A549 (cell line): ENCODE data around the gene TGFBR3L. TPM values are rescaled to one million over a fixed set of nuclear protein-coding genes. Genes with fewer than 3 reads are reported as not detected.
"Not testable (repeated sequence)": the region's sequence is repeated elsewhere in the genome, so short reads cannot be mapped to it uniquely, and the experiment has no call there.

Experiments used
- ATAC-seq, 2 experiments: fragments of 200-7000 bp in 1 of 2; fragments of >200 bp in 1 of 2; cut with Nextera tagmentation in 1 of 2; cut with Tn5 transposase in 1 of 2; 3 replicates each; pipeline versions ENCODE4 v1.8.0 to v1.9.1; 2018 to 2020; ENCODE audit warnings: mild to moderate bottlenecking in 1 of 2, moderate library complexity in 1 of 2
- CTCF ChIA-PET: fragments of 300-600 bp; sonication (Branson Sonifier 250); formaldehyde crosslinking; extraction: SDS; loops from one replicate; lab custom pipeline; 2021; ENCODE audit warnings: antibody characterized with exemption, inconsistent platforms; lab: Yijun Ruan, JAX
- POLR2A ChIA-PET: fragments of 350-600 bp; formaldehyde crosslinking; extraction: SDS; loops from one replicate; lab custom pipeline; 2021; ENCODE audit warnings: antibody characterized with exemption, inconsistent platforms; lab: Yijun Ruan, JAX
- DNase-seq, 2 experiments: peaks; one replicate each; pipeline versions ENCODE4 v3.0.0 to v3.0.0-alpha.2; 2011 to 2016; ENCODE audit warnings: low read depth in 1 of 2, low spot score in 1 of 2
- FAIRE-seq: peaks from 2 replicates; lab custom pipeline; 2011; peaks lifted over from hg19 to GRCh38; lab: Jason Lieb, UNC
- H3K27ac ChIP-seq, 2 experiments: fragments of >200 bp; sonication (Bioruptor Twin); formaldehyde crosslinking; 3 replicates each; pipeline ENCODE4 v1.5.1; 2016 to 2017
- H3K4me1 ChIP-seq: fragments of >200 bp; sonication (Bioruptor Twin); formaldehyde crosslinking; 3 replicates; pipeline ENCODE4 v1.6.1; 2016
- H3K4me2 ChIP-seq: fragments of >200 bp; sonication (Bioruptor Twin); formaldehyde crosslinking; 3 replicates; pipeline ENCODE4 v1.6.1; 2016
- H3K4me3 ChIP-seq: fragments of >200 bp; sonication (Bioruptor Twin); formaldehyde crosslinking; 3 replicates; pipeline ENCODE4 v1.5.1; 2016
- H3K9me3 ChIP-seq: fragments of >200 bp; sonication (Bioruptor Twin); formaldehyde crosslinking; 3 replicates; pipeline ENCODE4 v1.6.1; 2016
- CHD2 ChIP-seq: fragments of 150-350 bp; IDR thresholded peaks from 2 replicates; pipeline ENCODE4 v1.6.1; 2014; ENCODE audit warnings: low read length; ENCODE audit not compliant: partially characterized antibody
- FOSB ChIP-seq: fragments of 250-450 bp; sonication (Bioruptor Pico); IDR thresholded peaks from 2 replicates; pipeline ENCODE4 v1.5.0; 2020; ENCODE audit warnings: mild to moderate bottlenecking, moderate library complexity
- FOXS1 ChIP-seq: fragments of 250-450 bp; sonication (Bioruptor Pico); IDR thresholded peaks from 2 replicates; pipeline ENCODE4 v1.5.0; 2020; ENCODE audit warnings: mild to moderate bottlenecking, moderate library complexity
- GATA3 ChIP-seq: IDR thresholded peaks from 2 replicates; pipeline ENCODE4 v1.6.1; 2012; ENCODE audit warnings: borderline replicate concordance
- HEYL ChIP-seq: fragments of 250-450 bp; sonication (Bioruptor Pico); IDR thresholded peaks from 2 replicates; pipeline ENCODE4 v1.8.0; 2021; ENCODE audit warnings: mild to moderate bottlenecking, moderate library complexity
- JUN ChIP-seq, 2 experiments: fragments of >200 bp; sonication (Bioruptor Twin); formaldehyde crosslinking; IDR thresholded peaks; 2 replicates in 1 of 2; 3 replicates in 1 of 2; pipeline ENCODE4 v1.6.1; 2016 to 2017
- JUNB ChIP-seq: fragments of >200 bp; sonication (Bioruptor Twin); formaldehyde crosslinking; IDR thresholded peaks from 2 replicates; pipeline ENCODE4 v1.6.1; 2016
- KDM1A ChIP-seq: fragments of 200-600 bp; sonication (generic); IDR thresholded peaks from 2 replicates; pipeline ENCODE4 v1.6.1; 2016; ENCODE audit warnings: low read depth, mild to moderate bottlenecking
- NFE2L2 ChIP-seq: fragments of 150-350 bp; conservative IDR thresholded peaks from 2 replicates; pipeline ENCODE4 v1.6.1; 2014; ENCODE audit warnings: low read length
- PHF8 ChIP-seq: fragments of 200-600 bp; sonication (generic); IDR thresholded peaks from 2 replicates; pipeline ENCODE4 v1.6.1; 2016; ENCODE audit warnings: low read depth, mild to moderate bottlenecking, antibody characterized with exemption, moderate library complexity, borderline replicate concordance
- POLR2A ChIP-seq: IDR thresholded peaks from 2 replicates; pipeline ENCODE4 v1.6.1; 2012; ENCODE audit warnings: mild to moderate bottlenecking, low read length
- POLR2AphosphoS2 ChIP-seq: conservative IDR thresholded peaks from 2 replicates; pipeline ENCODE4 v1.6.1; 2012; ENCODE audit warnings: low read length, improper control_type of control experiment, inconsistent platforms
- RFX5 ChIP-seq: fragments of 450-650 bp; IDR thresholded peaks from 2 replicates; pipeline ENCODE4 v1.7.1; 2014; ENCODE audit warnings: antibody characterized with exemption, mild to moderate bottlenecking, moderate library complexity
- RNF2 ChIP-seq: fragments of 200-600 bp; sonication (generic); IDR thresholded peaks from 2 replicates; pipeline ENCODE4 v1.6.1; 2016; ENCODE audit warnings: low read depth, mild to moderate bottlenecking, antibody characterized with exemption, moderate library complexity, borderline replicate concordance
- SMC3 ChIP-seq: fragments of >200 bp; sonication (Bioruptor Twin); formaldehyde crosslinking; IDR thresholded peaks from 3 replicates; pipeline ENCODE4 v1.6.1; 2018; ENCODE audit warnings: inconsistent platforms
- ZNF302 ChIP-seq: fragments of 250-450 bp; sonication (Bioruptor Pico); IDR thresholded peaks from 2 replicates; pipeline ENCODE4 v1.9.0; 2021; ENCODE audit warnings: inconsistent platforms, mild to moderate bottlenecking, moderate library complexity
- WGBS: methylation state at CpG from one replicate; pipeline ENCODE4 v1.1.6; 2017; ENCODE audit errors: missing lambda C conversion rate; 5-methylcytosine and 5-hydroxymethylcytosine counted together
- polyA plus RNA-seq, 4 experiments: library from polyadenylated mRNA; depleted of rRNA in 3 of 4; stranded (reverse); fragments of >200 nt; fragmentation: RNase III in 1 of 4; extraction: RNeasy Plus Mini Kit Qiagen cat#74134 plus additional on column Dnase treatment in 1 of 4; gene quantifications; 2 replicates in 3 of 4; 3 replicates in 1 of 4; pipeline ENCODE4 v1.2.3, GENCODE V29; 2011 to 2017
- TF ChIP-seq, protein P1 (sequence below): fragments of >200 bp; sonication (Bioruptor Twin); formaldehyde crosslinking; IDR thresholded peaks from 3 replicates; pipeline ENCODE4 v1.5.1; 2016
- TF ChIP-seq, protein P2 (sequence below): IDR thresholded peaks from 2 replicates; pipeline ENCODE4 v1.6.1; 2012; ENCODE audit warnings: low read depth, borderline replicate concordance
- TF ChIP-seq, protein P3 (sequence below): IDR thresholded peaks from 2 replicates; pipeline ENCODE4 v1.6.1; 2012
- TF ChIP-seq, protein P4 (sequence below): fragments of >200 bp; sonication (Bioruptor Twin); formaldehyde crosslinking; IDR thresholded peaks from 3 replicates; pipeline ENCODE4 v1.6.1; 2016
- TF ChIP-seq, protein P5 (sequence below): IDR thresholded peaks from 2 replicates; pipeline ENCODE4 v1.6.1; 2012
- TF ChIP-seq, protein P6 (sequence below): fragments of 250-450 bp; sonication (Bioruptor Pico); IDR thresholded peaks from 2 replicates; pipeline ENCODE4 v1.5.0; 2020; ENCODE audit warnings: low read depth, mild to moderate bottlenecking, moderate library complexity

TGFBR3L gene
- polyA plus RNA-seq, 2 of the 4 experiments (the other 2 are of a cell fraction): 0.21 to 1.2 TPM

DNA sequence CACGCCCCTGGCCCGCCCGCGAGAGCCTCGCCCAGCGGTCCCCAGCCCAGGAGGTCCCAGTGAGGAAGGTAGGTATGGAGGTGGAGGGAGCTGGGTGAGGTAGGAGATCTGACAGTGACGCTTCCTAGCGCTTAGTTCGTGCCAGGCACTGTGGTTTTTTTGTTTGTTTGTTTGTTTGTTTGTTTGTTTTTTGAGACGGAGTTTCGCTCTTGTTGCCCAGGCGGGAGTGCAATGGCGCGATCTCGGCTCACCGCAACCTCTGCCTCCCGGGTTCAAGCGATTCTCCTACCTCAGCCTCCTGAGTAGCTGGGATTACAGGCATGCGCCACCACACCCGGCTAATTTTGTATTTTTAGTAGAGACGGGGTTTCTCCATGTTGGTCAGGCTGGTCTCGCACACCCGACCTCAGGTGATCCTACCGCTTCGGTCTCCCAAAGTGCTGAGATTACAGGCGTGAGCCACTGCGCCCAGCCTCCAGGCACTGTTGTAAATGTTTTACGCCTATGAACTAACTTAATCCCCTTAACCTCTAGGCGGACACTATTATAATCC is 3.5 kb downstream of the TGFBR3L start:
- peak; percentile 48; the same call in 1 of the 2 replicates for TF ChIP-seq KDM1A
- 65% methylated on average over 29 of the region's 29 CpGs for WGBS
- DNase-seq, FAIRE-seq, H3K9me3 ChIP-seq, H3K4me3 ChIP-seq, ATAC-seq: not testable (repeated sequence)
- CTCF ChIA-PET: interaction anchor here (0.6 to 2.4 kb wide), 16 partner anchors 9 to 335 kb away, joined by 3 to 14 read pairs (median 4); partner anchors contain the start of gene TIMM44
- Histone ChIP-seq H3K27ac (peak overlapping the region in 1 of 2 experiments; percentile 90; a peak in 4 of 6 replicates), H3K4me2 (peak overlapping the region; percentile 87), H3K4me1 (peaks cover 19% of the 10 kb centered on the region)
- POLR2A ChIA-PET: interaction anchor here (0.9 kb wide), 1 partner anchor 14 kb away, joined by 4 read pairs; the partner anchor contains the start of gene MAP2K7

DNA sequence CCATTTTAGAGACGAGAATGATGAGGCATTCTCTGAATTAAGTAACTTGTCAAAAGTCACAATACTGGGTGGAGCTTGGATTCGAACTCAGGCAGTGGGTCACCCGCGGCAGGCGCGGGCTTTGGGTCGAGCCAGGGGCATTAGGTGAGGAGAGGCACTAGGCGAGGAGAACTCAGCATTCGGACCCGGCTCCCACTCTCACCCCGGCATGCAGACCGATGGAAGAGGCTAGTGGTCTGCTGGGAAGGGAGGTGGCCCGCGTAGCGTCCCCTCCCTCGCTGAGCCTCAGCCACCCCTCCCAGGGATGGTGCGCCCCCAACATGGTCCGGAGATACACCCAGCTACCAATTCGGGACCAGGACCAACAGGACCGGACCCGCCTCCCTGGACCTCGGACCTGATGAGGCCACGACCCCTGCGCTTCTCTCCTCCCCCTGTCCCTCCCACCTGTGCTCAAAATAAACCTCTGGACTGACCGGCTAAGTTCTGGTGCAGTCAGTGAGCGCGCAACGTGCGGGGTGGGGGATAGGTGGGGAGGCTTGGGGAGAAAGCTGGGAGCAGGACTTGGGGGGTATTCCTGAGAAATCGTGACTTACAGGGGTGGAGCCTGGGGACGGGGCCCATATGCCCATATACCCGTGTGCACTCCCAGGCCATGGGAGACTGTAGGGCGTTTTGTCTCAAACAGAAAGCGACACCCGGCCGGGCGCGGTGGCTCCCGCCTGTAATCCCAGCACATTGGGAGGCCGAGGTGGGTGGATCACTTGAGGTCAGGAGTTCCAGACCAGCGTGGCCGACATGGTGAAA is 4.2 kb downstream of the TGFBR3L start:
- TF ChIP-seq HEYL (CRISPR knock-in tag): no peak
- TF ChIP-seq JUNB: no peak
- TF ChIP-seq, protein P1, sequence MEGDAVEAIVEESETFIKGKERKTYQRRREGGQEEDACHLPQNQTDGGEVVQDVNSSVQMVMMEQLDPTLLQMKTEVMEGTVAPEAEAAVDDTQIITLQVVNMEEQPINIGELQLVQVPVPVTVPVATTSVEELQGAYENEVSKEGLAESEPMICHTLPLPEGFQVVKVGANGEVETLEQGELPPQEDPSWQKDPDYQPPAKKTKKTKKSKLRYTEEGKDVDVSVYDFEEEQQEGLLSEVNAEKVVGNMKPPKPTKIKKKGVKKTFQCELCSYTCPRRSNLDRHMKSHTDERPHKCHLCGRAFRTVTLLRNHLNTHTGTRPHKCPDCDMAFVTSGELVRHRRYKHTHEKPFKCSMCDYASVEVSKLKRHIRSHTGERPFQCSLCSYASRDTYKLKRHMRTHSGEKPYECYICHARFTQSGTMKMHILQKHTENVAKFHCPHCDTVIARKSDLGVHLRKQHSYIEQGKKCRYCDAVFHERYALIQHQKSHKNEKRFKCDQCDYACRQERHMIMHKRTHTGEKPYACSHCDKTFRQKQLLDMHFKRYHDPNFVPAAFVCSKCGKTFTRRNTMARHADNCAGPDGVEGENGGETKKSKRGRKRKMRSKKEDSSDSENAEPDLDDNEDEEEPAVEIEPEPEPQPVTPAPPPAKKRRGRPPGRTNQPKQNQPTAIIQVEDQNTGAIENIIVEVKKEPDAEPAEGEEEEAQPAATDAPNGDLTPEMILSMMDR: no peak
- no peak for TF ChIP-seq RNF2
- TF ChIP-seq FOSB (CRISPR knock-in tag): no peak
- TF ChIP-seq POLR2AphosphoS2: no peak
- no peak for TF ChIP-seq RFX5
- TF ChIP-seq GATA3: no peak
- no peak for TF ChIP-seq NFE2L2
- TF ChIP-seq, all 56 proteins: peak for 0
- no peak overlapping the region for H3K4me2 ChIP-seq
- ChIA-PET CTCF (interaction anchor here (0.6 to 2.4 kb wide), 11 partner anchors 8 to 335 kb away, joined by 3 to 14 read pairs (median 4); no protein-coding TSS in a partner anchor), POLR2A (interaction anchor here (1.9 to 2.0 kb wide), 2 partner anchors 15 to 25 kb away, joined by 12 to 17 read pairs; partner anchors contain the start of genes MAP2K7 and TIMM44)
- WGBS: 89% methylated on average over 29 of the region's 42 CpGs
- FAIRE-seq (no peak), DNase-seq (no peak), ATAC-seq (no peak)
- H3K9me3 ChIP-seq: no peaks in the 10 kb centered on the region
- peaks cover 19% of the 10 kb centered on the region for H3K4me1 ChIP-seq
- H3K4me3 ChIP-seq: no peak overlapping the region
- H3K27ac ChIP-seq: no peak overlapping the region

DNA sequence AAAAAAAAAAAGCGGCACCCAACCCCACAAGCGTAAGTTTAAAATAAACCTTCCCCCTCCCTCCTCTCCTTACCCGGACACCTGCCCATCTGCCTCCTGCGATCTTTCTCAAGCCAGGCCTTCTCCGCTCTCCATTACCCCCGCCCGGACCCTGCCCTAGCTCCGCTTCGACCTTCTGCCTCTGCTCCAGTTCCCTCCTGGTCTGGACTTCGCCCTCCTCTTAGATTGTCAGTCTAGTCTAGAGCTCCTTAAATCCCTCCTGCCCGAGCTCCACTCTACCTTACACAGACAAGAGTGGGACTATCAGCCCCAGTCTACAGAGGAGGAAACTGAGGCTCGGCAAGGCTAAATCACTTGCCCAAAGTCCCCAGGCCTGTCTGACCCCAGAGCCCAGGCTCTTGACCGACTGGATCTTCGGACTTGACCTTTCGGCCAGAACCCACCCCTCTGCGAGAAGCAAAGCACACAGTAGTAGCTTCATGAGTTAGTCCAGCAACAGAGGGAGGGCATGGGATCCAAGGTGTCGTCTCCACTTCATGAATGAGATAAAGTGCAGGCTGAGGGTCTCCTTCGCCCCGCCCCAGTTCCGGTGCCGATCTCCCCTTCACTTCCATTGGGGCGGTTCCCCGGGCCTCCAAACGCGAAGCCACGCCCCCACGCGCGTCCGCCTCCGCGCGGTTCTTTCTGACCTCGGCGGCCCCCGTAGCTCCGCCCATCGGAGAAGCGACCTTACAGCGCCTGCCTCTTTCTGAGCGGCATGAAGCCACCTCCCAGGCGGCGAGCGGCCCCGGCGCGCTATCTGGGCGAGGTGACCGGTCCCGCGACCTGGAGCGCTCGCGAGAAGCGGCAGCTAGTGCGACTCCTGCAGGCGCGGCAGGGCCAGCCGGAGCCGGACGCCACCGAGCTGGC is 5.2 kb downstream of the TGFBR3L start, which contains the start of gene SNAPC2:
Gene SNAPC2 (plus strand): TSS at position 729 of the 909 bp plus-strand sequence. CDS start 29 bp downstream, at position 758.
- H3K27ac ChIP-seq: peak within 1 kb of the TSS; percentile 95 to 96
- ChIA-PET CTCF (interaction anchor here (1.3 to 2.7 kb wide), 5 partner anchors 10 to 67 kb away, joined by 4 to 10 read pairs (median 7); partner anchors contain the start of gene TIMM44), POLR2A (interaction anchor here (0.6 to 2.0 kb wide), 8 partner anchors 12 to 347 kb away, joined by 3 to 17 read pairs (median 3); partner anchors contain the start of genes MAP2K7 and TIMM44)
- H3K4me3 ChIP-seq: peak within 1 kb of the TSS; percentile 72
- peaks cover 19% of the 10 kb centered on the region for H3K4me1 ChIP-seq
- DNase-seq (peak; percentile 60 to 94), ATAC-seq (peak; percentile 27 to 71), FAIRE-seq (no peak)
- H3K4me2 ChIP-seq: peak within 1 kb of the TSS; percentile 99
- H3K9me3 ChIP-seq: no peaks in the 10 kb centered on the region
- WGBS: 35% methylated on average over 18 of the region's 62 CpGs
- TF ChIP-seq GATA3: no peak
- TF ChIP-seq, protein P2, sequence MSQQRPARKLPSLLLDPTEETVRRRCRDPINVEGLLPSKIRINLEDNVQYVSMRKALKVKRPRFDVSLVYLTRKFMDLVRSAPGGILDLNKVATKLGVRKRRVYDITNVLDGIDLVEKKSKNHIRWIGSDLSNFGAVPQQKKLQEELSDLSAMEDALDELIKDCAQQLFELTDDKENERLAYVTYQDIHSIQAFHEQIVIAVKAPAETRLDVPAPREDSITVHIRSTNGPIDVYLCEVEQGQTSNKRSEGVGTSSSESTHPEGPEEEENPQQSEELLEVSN: peak; percentile 45; the same call in 1 of the 2 replicates
- TF ChIP-seq, protein P3, sequence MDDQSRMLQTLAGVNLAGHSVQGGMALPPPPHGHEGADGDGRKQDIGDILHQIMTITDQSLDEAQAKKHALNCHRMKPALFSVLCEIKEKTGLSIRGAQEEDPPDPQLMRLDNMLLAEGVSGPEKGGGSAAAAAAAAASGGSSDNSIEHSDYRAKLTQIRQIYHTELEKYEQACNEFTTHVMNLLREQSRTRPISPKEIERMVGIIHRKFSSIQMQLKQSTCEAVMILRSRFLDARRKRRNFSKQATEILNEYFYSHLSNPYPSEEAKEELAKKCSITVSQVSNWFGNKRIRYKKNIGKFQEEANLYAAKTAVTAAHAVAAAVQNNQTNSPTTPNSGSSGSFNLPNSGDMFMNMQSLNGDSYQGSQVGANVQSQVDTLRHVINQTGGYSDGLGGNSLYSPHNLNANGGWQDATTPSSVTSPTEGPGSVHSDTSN: no peak
- TF ChIP-seq, protein P4, sequence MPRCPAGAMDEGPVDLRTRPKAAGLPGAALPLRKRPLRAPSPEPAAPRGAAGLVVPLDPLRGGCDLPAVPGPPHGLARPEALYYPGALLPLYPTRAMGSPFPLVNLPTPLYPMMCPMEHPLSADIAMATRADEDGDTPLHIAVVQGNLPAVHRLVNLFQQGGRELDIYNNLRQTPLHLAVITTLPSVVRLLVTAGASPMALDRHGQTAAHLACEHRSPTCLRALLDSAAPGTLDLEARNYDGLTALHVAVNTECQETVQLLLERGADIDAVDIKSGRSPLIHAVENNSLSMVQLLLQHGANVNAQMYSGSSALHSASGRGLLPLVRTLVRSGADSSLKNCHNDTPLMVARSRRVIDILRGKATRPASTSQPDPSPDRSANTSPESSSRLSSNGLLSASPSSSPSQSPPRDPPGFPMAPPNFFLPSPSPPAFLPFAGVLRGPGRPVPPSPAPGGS: peak; percentile 69; the same call in 1 of the 3 replicates
- TF ChIP-seq PHF8: 0 out of 2 replicates have a peak, but pooled peaks have one; percentile 20
- TF ChIP-seq, protein P5, sequence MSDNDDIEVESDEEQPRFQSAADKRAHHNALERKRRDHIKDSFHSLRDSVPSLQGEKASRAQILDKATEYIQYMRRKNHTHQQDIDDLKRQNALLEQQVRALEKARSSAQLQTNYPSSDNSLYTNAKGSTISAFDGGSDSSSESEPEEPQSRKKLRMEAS: peak; percentile 47; the same call in 1 of the 2 replicates
- peak; percentile 65 for TF ChIP-seq CHD2
- TF ChIP-seq POLR2A: peak; percentile 51
- no peak for TF ChIP-seq SMC3
- no peak for TF ChIP-seq FOXS1 (CRISPR knock-in tag)
- TF ChIP-seq, protein P6, sequence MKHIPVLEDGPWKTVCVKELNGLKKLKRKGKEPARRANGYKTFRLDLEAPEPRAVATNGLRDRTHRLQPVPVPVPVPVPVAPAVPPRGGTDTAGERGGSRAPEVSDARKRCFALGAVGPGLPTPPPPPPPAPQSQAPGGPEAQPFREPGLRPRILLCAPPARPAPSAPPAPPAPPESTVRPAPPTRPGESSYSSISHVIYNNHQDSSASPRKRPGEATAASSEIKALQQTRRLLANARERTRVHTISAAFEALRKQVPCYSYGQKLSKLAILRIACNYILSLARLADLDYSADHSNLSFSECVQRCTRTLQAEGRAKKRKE (CRISPR knock-in tag): no peak
- TF ChIP-seq JUN (IDR thresholded peaks at IDR 0.05): peak; percentile 66 to 75; a peak in 3 of 5 replicates
- no peak for TF ChIP-seq ZNF302
